NCI-H345 treated with DMSO at 0.1 percent for 48 hours (cell line): ENCODE data around the gene LRRC8E.

Experiments used
- DNase-seq: peaks from one replicate; lab custom pipeline; 2025; ENCODE audit not compliant: unreplicated experiment; lab: John Stamatoyannopoulos, UW

LRRC8E gene

DNA sequence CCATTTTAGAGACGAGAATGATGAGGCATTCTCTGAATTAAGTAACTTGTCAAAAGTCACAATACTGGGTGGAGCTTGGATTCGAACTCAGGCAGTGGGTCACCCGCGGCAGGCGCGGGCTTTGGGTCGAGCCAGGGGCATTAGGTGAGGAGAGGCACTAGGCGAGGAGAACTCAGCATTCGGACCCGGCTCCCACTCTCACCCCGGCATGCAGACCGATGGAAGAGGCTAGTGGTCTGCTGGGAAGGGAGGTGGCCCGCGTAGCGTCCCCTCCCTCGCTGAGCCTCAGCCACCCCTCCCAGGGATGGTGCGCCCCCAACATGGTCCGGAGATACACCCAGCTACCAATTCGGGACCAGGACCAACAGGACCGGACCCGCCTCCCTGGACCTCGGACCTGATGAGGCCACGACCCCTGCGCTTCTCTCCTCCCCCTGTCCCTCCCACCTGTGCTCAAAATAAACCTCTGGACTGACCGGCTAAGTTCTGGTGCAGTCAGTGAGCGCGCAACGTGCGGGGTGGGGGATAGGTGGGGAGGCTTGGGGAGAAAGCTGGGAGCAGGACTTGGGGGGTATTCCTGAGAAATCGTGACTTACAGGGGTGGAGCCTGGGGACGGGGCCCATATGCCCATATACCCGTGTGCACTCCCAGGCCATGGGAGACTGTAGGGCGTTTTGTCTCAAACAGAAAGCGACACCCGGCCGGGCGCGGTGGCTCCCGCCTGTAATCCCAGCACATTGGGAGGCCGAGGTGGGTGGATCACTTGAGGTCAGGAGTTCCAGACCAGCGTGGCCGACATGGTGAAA is 30.5 kb downstream of the LRRC8E start:
- DNase-seq: no peak

DNA sequence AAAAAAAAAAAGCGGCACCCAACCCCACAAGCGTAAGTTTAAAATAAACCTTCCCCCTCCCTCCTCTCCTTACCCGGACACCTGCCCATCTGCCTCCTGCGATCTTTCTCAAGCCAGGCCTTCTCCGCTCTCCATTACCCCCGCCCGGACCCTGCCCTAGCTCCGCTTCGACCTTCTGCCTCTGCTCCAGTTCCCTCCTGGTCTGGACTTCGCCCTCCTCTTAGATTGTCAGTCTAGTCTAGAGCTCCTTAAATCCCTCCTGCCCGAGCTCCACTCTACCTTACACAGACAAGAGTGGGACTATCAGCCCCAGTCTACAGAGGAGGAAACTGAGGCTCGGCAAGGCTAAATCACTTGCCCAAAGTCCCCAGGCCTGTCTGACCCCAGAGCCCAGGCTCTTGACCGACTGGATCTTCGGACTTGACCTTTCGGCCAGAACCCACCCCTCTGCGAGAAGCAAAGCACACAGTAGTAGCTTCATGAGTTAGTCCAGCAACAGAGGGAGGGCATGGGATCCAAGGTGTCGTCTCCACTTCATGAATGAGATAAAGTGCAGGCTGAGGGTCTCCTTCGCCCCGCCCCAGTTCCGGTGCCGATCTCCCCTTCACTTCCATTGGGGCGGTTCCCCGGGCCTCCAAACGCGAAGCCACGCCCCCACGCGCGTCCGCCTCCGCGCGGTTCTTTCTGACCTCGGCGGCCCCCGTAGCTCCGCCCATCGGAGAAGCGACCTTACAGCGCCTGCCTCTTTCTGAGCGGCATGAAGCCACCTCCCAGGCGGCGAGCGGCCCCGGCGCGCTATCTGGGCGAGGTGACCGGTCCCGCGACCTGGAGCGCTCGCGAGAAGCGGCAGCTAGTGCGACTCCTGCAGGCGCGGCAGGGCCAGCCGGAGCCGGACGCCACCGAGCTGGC is 31.6 kb downstream of the LRRC8E start, which contains the start of gene SNAPC2:
Gene SNAPC2, plus strand, starts transcription at position 729 of the 909 bp plus-strand sequence. Its CDS starts 29 bp downstream, at position 758.
- peak; percentile 84 for DNase-seq

DNA sequence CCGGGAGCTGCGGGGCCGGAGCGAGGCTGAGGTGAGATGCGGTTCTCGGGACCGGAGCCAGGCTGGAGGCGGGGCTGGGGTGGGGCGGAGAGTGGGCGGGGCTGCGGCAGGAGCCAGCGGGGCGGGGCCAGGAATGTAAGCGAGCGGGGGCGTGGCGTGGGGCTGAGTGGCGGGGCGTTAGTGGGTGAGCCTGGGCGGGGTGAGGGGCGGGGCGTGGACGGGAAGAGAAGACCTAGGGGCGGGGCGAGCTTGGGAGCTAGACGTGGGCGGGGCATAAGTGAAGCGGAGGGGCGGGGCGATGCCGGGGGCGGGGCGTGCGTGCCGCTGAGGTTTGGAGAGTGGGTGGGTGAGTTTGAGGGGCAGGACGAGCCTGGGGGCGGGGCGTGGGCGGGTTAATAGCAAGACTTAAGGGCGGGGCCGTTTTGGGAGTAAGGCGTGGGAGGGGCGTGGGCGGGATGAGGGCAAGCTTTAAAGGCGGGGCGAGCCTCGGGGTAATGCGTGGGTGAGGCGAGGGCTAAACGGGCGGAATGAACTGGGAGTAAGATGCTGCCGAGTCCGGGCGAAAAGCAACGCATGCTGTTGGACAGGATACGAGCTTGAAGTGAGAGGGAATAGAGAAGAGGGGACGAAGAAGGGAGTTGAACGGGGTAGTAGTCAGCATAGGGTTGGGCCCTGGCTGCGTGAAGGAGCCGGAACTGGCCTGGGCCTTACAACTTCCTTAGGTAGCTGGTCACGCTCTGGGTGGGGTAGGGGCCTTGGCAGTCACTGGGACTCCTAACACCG is 32.4 kb downstream of the LRRC8E start:
- peak; percentile 90 for DNase-seq

GRCh38 chr19:7921302-7921966 is 33.1 kb downstream of the LRRC8E start:
- no peak for DNase-seq

DNA sequence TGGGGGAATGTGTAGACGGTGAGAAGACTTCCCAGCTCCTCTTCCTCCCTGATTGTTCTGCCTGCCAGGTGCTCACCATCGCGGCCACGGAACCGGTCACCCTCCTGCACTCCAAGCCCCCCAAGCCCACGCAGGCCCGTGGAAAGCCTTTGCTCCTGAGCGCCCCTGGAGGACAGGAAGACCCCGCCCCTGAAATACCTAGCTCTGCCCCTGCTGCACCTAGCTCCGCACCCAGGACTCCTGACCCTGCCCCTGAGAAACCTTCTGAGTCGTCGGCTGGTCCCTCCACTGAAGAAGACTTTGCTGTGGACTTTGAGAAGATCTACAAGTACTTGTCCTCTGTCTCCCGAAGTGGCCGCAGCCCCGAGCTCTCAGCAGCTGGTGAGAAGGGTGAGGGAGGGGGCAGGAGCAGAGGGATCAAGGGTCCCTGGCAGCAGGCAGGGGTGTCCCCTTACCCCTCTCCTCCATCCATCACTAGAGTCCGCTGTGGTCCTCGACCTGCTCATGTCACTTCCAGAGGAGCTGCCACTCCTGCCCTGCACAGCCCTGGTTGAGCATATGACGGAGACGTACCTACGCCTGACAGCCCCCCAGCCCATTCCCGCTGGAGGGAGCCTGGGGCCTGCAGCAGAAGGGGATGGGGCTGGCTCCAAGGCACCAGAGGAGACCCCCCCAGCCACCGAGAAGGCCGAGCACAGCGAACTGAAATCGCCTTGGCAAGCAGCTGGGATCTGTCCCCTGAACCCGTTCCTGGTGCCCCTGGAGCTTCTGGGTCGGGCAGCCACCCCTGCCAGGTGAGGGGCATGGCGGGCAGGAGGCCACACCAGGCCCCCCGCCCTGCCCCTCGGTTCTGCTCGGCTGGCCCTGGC is 33.9 kb downstream of the LRRC8E start:
- DNase-seq: no peak

- DNase-seq: no peak
These were observed 34.5 kb downstream of the LRRC8E start for GRCh38 chr19:7922836-7923195.

- no peak for DNase-seq
These were observed 35.2 kb downstream of the LRRC8E start for GRCh38 chr19:7923295-7924191.

GRCh38 chr19:7924241-7924640 is 35.9 kb downstream of the LRRC8E start:
- no peak for DNase-seq

- DNase-seq: no peak
These were observed 36.4 kb downstream of the LRRC8E start for GRCh38 chr19:7924651-7925170.

DNA sequence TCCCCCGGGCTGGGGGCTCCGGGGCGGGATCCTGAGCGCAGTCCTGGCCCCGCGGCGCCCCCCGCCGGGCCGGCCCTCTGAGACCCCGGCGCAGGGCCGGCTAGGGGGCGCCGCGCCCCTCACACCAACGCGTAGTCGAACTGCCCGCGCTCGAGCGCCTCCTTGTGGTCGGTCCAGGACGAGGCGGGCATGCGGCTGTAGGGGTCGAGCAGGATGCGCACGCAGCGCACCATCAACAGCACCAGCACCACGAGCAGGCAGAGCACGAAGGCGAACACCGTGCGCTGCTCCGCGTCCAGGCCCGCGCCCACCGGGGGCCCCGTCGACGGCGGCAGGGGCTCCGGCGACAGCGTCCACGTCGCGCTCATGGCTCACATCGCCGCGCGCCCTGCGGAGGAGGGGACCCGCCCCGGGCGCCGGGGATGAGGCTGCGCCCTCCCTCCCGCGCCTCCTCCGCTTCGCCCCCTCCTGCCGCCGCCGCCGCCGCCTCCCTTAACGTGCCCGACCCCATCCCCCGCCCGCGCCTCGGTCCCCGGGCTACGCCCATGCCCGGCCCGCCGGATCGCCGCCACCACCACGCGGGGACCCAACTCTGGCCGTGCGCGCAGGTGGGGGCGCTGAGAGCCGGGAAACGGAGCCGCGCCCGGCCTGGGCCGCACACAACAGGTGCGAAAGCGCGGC is 37.0 kb downstream of the LRRC8E start:
- peak; percentile 54 for DNase-seq

- peak; percentile 17 for DNase-seq
These were observed 37.9 kb downstream of the LRRC8E start, which contains the start of gene CTXN1 for GRCh38 chr19:7926021-7926726. TSS of gene CTXN1 (minus strand) at chr19:7926135. CDS start at chr19:7925538, 597 bp downstream.

DNA sequence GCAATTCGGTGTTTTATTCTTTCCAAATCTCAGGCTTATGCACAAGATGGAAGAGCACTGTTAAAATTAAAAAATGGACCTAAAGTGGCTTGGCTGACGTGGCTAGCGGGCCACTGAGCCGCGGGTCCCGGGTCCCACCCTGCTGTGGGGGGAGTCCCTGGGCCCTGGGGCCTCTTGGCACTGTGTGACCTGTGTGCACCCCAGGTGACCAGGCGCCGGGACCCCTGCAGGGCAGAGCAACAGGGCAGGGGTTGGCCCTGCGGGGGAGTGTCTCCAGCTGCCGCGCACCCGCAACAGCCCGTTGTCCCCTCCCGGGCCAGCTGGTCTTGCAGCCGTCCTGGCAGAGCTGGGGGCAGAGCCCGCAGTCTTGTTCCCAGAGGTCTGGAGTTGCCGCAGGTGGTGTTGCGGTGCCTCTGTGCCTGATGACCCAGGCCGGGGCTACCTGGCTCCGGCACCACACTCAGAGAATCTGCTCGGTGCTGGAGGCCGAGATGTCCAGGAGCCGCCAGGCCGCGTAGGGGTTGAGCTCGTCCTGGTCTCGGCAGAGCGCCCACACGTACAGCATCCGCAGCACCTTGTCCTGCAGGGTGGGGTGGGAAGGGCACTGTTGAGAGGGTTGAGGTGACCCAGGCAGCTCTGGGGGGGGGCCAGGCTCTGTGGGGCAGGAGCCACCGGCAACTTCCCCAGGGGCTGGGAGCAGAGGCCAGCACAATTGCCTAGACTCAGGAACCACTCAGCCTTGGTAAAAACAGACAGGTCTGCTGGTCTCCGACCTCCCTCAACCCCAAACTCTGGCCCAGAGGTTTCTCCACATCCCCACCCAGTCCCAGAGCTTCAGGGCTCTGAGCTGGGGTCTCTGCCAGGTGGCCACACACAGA is 38.7 kb downstream of the LRRC8E start:
- DNase-seq: no peak

DNA sequence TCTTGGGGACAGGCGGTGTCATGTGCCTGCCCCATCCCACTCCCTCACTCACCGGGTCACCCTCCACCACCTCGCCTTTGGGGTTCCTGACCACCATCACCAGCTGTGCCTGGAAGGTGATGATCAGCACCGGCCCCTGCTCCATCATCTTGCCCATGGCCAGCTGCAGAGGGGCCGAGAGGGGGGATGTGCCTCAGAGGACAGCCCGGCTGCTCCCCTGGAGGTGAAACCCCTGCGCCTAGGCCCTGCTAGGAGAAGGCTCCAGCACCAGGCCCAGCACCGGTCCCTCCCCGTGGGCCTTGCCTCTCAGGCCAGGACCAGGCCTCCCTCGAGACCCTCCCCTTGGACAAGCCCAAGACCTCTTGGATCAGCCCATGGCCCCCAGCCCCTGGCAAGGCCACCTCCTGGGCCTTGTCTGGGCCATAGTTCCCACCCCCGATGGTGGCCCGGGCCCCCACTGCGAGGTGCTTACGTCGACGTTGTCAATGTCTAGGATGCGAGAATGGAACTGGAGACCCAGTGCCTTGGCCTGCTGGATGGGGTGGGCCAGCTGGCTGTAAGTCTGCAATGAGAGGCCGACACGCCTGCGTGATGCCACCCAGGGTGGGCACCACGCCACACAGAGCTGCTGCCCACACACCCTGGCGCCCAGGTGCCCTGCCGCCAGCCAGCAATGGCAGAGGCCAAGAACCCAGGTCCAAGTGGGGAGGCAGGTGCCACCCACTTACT is 39.5 kb downstream of the LRRC8E start:
- DNase-seq: no peak

DNA sequence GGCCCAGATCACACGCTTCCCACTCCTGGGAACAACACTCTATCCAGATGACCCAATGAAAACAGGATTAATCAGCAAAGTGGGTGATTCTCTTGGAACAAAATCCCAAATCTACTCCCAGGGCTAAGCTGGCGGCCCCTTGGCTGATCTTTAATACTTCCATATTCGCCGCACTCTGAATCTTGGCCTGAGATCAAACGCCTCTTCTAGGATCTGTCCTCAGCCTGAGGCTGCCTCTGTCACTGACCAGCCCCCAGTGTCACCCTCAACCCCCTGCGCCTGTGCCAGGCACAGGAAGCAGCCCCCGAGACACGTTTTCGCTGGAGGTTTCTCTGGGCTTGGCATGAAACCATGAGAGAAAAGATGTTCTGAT is 40.0 kb downstream of the LRRC8E start:
- DNase-seq: no peak
